SK-N-SH (cell line): ENCODE results near the gene AKAP6.

Experiments used
- EZH2phosphoT487 ChIP-seq: fragments of 200-600 bp; sonication (generic); IDR thresholded peaks from 2 replicates; pipeline ENCODE4 v1.6.1; 2017; ENCODE audit warnings: low read depth, mixed run types, mild to moderate bottlenecking, antibody characterized with exemption, moderate library complexity, borderline replicate concordance
- FOXJ3 ChIP-seq: sonication (generic); formaldehyde crosslinking; IDR thresholded peaks from 2 replicates; pipeline ENCODE4 v1.5.1; 2020; ENCODE audit warnings: mild to moderate bottlenecking, missing genetic modification reagents
- GABPA ChIP-seq: IDR thresholded peaks from 2 replicates; pipeline ENCODE4 v1.4.0; 2012; ENCODE audit warnings: low read depth, mild to moderate bottlenecking
- JUND ChIP-seq: IDR thresholded peaks from 2 replicates; pipeline ENCODE4 v1.4.0; 2012
- POLR2AphosphoS5 ChIP-seq: IDR thresholded peaks from 2 replicates; pipeline ENCODE4 v1.6.1; 2012; ENCODE audit warnings: low read depth, low read length
- RAD21 ChIP-seq: IDR thresholded peaks from 2 replicates; pipeline ENCODE4 v1.6.1; 2012; ENCODE audit warnings: mild to moderate bottlenecking, low read length
- RCOR1 ChIP-seq: fragments of 150-350 bp; IDR thresholded peaks from 2 replicates; pipeline ENCODE4 v1.6.1; 2017; ENCODE audit warnings: antibody characterized with exemption, low read length
- SIN3A ChIP-seq: IDR thresholded peaks from 2 replicates; pipeline ENCODE4 v1.6.1; 2012; ENCODE audit warnings: low read depth, mild to moderate bottlenecking, low read length, moderate library complexity, borderline replicate concordance
- TCF12 ChIP-seq: IDR thresholded peaks from 2 replicates; pipeline ENCODE4 v1.4.0; 2012
- USF2 ChIP-seq: fragments of 150-350 bp; IDR thresholded peaks from 2 replicates; pipeline ENCODE4 v1.6.1; 2017; ENCODE audit warnings: antibody characterized with exemption, low read length, low read depth, borderline replicate concordance
- TF ChIP-seq, protein P1 (sequence below): fragments of 200-600 bp; sonication (generic); IDR thresholded peaks from 2 replicates; pipeline ENCODE4 v1.6.1; 2017; ENCODE audit warnings: antibody characterized with exemption, mild to moderate bottlenecking, moderate library complexity
- TF ChIP-seq, protein P2 (sequence below): IDR thresholded peaks from 2 replicates; pipeline ENCODE4 v1.4.0; 2012; ENCODE audit warnings: low read depth, borderline replicate concordance
- TF ChIP-seq, protein P3 (sequence below): IDR thresholded peaks from 2 replicates; pipeline ENCODE4 v1.4.0; 2012; ENCODE audit warnings: low read depth

DNA sequence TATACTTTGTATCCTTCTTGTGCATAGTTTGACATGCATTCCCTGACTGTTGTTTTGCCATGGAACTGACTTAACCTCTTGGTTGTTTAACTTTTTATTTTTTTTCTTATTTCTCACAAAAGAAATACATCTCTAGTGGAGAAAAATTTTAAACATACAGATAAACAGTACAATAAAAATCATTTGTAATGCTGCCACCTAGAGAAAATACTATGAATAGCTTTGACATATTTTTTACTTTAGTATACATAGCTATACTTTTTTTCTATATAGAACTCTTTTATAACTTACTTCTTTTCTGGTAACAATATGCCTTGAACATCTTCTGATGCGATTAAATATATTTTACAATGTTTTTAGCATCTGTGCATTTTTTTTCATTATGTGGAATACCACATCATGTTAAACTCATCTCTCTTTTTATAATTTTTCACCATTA, 184.5 kb downstream of the AKAP6 start:
- TF ChIP-seq, protein P1, sequence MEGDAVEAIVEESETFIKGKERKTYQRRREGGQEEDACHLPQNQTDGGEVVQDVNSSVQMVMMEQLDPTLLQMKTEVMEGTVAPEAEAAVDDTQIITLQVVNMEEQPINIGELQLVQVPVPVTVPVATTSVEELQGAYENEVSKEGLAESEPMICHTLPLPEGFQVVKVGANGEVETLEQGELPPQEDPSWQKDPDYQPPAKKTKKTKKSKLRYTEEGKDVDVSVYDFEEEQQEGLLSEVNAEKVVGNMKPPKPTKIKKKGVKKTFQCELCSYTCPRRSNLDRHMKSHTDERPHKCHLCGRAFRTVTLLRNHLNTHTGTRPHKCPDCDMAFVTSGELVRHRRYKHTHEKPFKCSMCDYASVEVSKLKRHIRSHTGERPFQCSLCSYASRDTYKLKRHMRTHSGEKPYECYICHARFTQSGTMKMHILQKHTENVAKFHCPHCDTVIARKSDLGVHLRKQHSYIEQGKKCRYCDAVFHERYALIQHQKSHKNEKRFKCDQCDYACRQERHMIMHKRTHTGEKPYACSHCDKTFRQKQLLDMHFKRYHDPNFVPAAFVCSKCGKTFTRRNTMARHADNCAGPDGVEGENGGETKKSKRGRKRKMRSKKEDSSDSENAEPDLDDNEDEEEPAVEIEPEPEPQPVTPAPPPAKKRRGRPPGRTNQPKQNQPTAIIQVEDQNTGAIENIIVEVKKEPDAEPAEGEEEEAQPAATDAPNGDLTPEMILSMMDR, result peak; percentile 75
- TF ChIP-seq TCF12 (no peak), RAD21 (peak; percentile 27), EZH2phosphoT487 (no peak), JUND (no peak), RCOR1 (no peak), USF2 (no peak), SIN3A (no peak), GABPA (no peak), FOXJ3 (CRISPR knock-in tag) (no peak), POLR2AphosphoS5 (no peak)
- TF ChIP-seq, protein P2, sequence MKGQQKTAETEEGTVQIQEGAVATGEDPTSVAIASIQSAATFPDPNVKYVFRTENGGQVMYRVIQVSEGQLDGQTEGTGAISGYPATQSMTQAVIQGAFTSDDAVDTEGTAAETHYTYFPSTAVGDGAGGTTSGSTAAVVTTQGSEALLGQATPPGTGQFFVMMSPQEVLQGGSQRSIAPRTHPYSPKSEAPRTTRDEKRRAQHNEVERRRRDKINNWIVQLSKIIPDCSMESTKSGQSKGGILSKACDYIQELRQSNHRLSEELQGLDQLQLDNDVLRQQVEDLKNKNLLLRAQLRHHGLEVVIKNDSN, result no peak
- TF ChIP-seq, protein P3, sequence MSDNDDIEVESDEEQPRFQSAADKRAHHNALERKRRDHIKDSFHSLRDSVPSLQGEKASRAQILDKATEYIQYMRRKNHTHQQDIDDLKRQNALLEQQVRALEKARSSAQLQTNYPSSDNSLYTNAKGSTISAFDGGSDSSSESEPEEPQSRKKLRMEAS, result no peak
